Ovary (tissue), 9 donors: Measurements from ENCODE around the gene PXMP4. TPM values are rescaled to one million over a fixed set of nuclear protein-coding genes. Genes with fewer than 3 reads are reported as not detected.

Experiments used
- DNase-seq, 5 donors: peaks; one replicate each; pipeline ENCODE4 v3.0.0-alpha.2; 2019 to 2020
- H3K27ac ChIP-seq, 2 donors: fragments of 200-600 bp; one replicate each; pipeline versions ENCODE4 v1.5.1 to v1.8.0; 2019 to 2022
- H3K27me3 ChIP-seq: fragments of 200-600 bp; one replicate; pipeline ENCODE4 v1.8.0; 2022
- H3K36me3 ChIP-seq: fragments of 200-600 bp; sonication (generic); one replicate; pipeline ENCODE4 v1.5.1; 2019
- H3K4me1 ChIP-seq: one replicate; pipeline ENCODE4 v1.8.1; 2013; ENCODE audit warnings: mild to moderate bottlenecking, moderate library complexity; ENCODE audit not compliant: insufficient read depth
- H3K4me3 ChIP-seq: fragments of 200-600 bp; sonication (generic); one replicate; pipeline ENCODE4 v1.5.1; 2017
- H3K9me3 ChIP-seq, 2 donors: fragments of 200-600 bp in 1 of 2; sonication (generic) in 1 of 2; one replicate each; pipeline versions ENCODE4 v1.5.1 to v1.8.1; 2013 to 2019; ENCODE audit warnings: mild to moderate bottlenecking in 1 of 2, moderate library complexity in 1 of 2
- EP300 ChIP-seq: sonication (generic); formaldehyde crosslinking; IDR thresholded peaks from one replicate; pipeline ENCODE4 v1.6.1; 2017; ENCODE audit warnings: antibody characterized with exemption
- POLR2A ChIP-seq: fragments of 450-650 bp; IDR thresholded peaks from one replicate; pipeline ENCODE4 v1.6.1; 2017; ENCODE audit warnings: antibody characterized with exemption, mild to moderate bottlenecking, moderate library complexity
- WGBS, 3 donors: extraction: QIAGEN DNeasy Blood & Tissue Kit in 1 of 3; methylation state at CpG; one replicate each; pipeline versions ENCODE4 v1.1.5 to v1.1.7; 2013 to 2017; 5-methylcytosine and 5-hydroxymethylcytosine counted together
- intact Hi-C, 4 donors: fragments of 100-400 bp; cut with DNase I; formaldehyde crosslinking; loops; one replicate each; pipeline versions ENCODE4 v1.11.0 to v1.15.1; 2022 to 2023
- polyA plus RNA-seq, 2 donors: library from polyadenylated mRNA; stranded (reverse); fragments of 200-250 nt in 1 of 2; fragments of 350-450 nt in 1 of 2; fragmentation: Illumina TruSeq in 1 of 2; extraction: RNeasy Lipid Tissue Mini Kit (QIAGEN cat#74804) in 1 of 2; gene quantifications; one replicate each; pipeline ENCODE4 v1.2.3, GENCODE V29; 2013 to 2014
- total RNA-seq, 7 donors: library from RNA; depleted of rRNA in 2 of 7; stranded (reverse); fragments of >200 nt in 2 of 7; fragmentation: NEBNext Ultra II Directional in 3 of 7; extraction: Animal tissue kit (Norgen Biotek cat#: 25700) in 3 of 7; gene quantifications; one replicate each; pipeline versions ENCODE4 v1.1.0 to v1.2.4, GENCODE V29; 2016 to 2023
- TF ChIP-seq, protein P1 (sequence below), 3 donors: fragments of 450-650 bp in 2 of 3; fragments of 200-600 bp in 1 of 3; IDR thresholded peaks; one replicate each; pipeline versions ENCODE4 v1.5.1 to v1.8.0; 2016 to 2022; ENCODE audit warnings: antibody characterized with exemption in 3 of 3, mild to moderate bottlenecking in 1 of 3
- donor health status: DM: no; HTN: no; CAD: no; lungs with moderate emphysema.
- donor health status: DM: no; HTN: no; CAD: no.
- donor health status: Bipolar disorder and iron deficiency.
- donor health status: DM: yes; HTN: yes; CAD: no.
- donor health status: DM: no; HTN: no; CAD: no.
- donor health status: DM: yes; HTN: yes; CAD: no.

PXMP4 gene
- total and polyA plus RNA-seq, 9 donors, result 3.4 to 15.1 (median 10.3) TPM

DNA sequence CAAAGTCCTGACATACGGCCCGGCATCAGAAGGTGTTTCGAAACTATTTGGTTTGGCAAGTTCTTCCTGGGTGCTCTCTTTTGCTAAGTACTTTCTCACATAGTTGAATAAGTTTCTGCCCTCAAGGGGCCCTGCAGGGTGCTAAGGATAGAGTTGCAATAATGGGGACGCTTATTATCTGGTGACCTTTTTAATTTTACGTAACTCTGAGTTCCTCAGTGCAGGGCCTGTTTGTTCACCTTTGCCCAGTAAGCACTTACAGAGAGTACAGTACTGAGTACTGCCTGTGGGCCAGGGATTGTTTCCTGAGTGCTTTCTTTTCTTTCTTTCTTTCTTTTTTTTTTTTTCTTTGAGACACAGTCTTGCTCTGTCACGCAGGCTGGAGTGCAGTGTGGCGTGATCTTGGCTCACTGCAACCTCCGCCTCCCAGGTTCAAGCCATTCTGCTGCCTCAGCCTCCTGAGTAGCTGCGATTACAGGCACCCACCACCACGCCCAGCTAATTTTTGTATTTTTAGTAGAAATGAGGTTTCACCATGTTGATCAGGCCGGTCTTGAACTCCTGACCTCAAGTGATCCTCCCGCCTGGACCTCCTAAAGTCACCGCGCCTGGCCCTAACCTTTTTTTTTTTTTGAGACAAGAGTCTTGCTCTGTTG, 4.5 kb upstream of the PXMP4 start:
- TF ChIP-seq, protein P1, sequence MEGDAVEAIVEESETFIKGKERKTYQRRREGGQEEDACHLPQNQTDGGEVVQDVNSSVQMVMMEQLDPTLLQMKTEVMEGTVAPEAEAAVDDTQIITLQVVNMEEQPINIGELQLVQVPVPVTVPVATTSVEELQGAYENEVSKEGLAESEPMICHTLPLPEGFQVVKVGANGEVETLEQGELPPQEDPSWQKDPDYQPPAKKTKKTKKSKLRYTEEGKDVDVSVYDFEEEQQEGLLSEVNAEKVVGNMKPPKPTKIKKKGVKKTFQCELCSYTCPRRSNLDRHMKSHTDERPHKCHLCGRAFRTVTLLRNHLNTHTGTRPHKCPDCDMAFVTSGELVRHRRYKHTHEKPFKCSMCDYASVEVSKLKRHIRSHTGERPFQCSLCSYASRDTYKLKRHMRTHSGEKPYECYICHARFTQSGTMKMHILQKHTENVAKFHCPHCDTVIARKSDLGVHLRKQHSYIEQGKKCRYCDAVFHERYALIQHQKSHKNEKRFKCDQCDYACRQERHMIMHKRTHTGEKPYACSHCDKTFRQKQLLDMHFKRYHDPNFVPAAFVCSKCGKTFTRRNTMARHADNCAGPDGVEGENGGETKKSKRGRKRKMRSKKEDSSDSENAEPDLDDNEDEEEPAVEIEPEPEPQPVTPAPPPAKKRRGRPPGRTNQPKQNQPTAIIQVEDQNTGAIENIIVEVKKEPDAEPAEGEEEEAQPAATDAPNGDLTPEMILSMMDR (IDR thresholded peaks at IDR 0.05), result no peak
- TF ChIP-seq EP300 (no peak), POLR2A (no peak)
- intact Hi-C loops, result no loop called here
- Histone ChIP-seq H3K4me3 (no peak overlapping the region), H3K27ac (no peak overlapping the region), H3K36me3 (no peaks in the 10 kb centered on the region), H3K9me3 (no peaks in the 10 kb centered on the region), H3K27me3 (no peaks in the 10 kb centered on the region), H3K4me1 (peaks cover 4% of the 10 kb centered on the region)
- DNase-seq, result no peak
- WGBS, 3 donors, result 89 to 90% (median 89%) methylated on average over 14 of the region's 14 CpGs

- DNase-seq, result no peak
- Histone ChIP-seq H3K27ac (no peak overlapping the region), H3K4me3 (no peak overlapping the region), H3K9me3 (no peaks in the 10 kb centered on the region), H3K36me3 (no peaks in the 10 kb centered on the region), H3K4me1 (peaks cover 12% of the 10 kb centered on the region), H3K27me3 (no peaks in the 10 kb centered on the region)
- TF ChIP-seq POLR2A (no peak), EP300 (no peak)
- TF ChIP-seq, protein P1 (IDR thresholded peaks at IDR 0.05), result no peak
- WGBS, 3 donors, result 89 to 94% (median 92%) methylated on average over 11 of the region's 11 CpGs
- intact Hi-C loops, result no loop called here
Observed at GRCh38 chr20:33721391-33722140, 1.5 kb upstream of the PXMP4 start.

DNA sequence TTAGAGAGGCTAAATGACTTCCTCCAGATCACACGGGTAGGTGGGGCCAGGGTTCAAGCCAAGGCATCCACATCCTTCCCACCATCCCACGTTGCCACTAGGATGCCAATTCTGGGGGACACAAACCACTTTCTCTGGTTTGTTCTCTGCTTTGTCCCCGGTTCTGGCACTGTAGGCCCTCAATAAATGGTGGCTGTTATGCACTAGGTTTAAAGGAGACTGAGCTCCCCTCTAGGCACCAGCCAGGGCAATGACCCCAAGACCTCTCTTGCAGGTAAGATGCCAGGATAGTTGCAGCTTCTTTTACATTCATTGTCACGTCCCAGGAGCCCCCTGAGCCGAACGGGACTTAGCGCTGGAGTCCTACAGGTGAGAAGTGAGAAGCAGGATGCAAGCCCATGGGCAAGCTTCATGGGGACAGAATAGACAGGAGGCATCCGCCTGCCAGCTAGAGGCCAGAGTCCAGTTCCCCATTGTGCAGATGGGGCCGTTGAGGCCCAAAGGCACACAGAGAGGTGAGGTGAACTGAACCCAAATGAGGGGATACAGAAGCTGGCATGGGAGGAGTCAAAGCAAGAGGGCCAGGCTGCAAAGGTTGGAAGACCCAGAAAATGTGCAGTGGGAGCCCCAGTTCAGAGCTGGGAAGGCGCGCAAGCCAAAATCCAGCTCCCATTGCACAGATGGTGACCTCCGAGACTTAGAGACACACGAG, 677 bp downstream of the PXMP4 start:
- intact Hi-C loops, result no loop called here
- Histone ChIP-seq H3K27me3 (no peaks in the 10 kb centered on the region), H3K27ac (peak overlapping the region in 1 of 2 donors; percentile 24), H3K36me3 (no peaks in the 10 kb centered on the region), H3K4me3 (peak overlapping the region; percentile 78), H3K4me1 (peaks cover 12% of the 10 kb centered on the region), H3K9me3 (no peaks in the 10 kb centered on the region)
- WGBS, 3 donors, result 33 to 40% (median 34%) methylated on average over 13 of the region's 13 CpGs
- TF ChIP-seq POLR2A, result no peak
- TF ChIP-seq, protein P1 (IDR thresholded peaks at IDR 0.05), result no peak
- TF ChIP-seq EP300, result no peak
- DNase-seq, result no peak

GRCh38 chr20:33716498-33716897, 3.6 kb downstream of the PXMP4 start:
- TF ChIP-seq EP300 (no peak), POLR2A (no peak)
- TF ChIP-seq, protein P1 (IDR thresholded peaks at IDR 0.05), result no peak
- Histone ChIP-seq H3K4me3 (no peak overlapping the region), H3K4me1 (peaks cover 12% of the 10 kb centered on the region), H3K27me3 (no peaks in the 10 kb centered on the region), H3K9me3 (no peaks in the 10 kb centered on the region), H3K27ac (no peak overlapping the region), H3K36me3 (no peaks in the 10 kb centered on the region)
- 90 to 92% (median 90%) methylated on average over 2 of the region's 2 CpGs for WGBS, 3 donors
- intact Hi-C loops, result no loop called here
- DNase-seq, result no peak
